ENCODE results near the gene WFDC1. TPM values are rescaled to one million over a fixed set of nuclear protein-coding genes. Genes with fewer than 3 reads are reported as not detected.

Gene WFDC1
- total and polyA plus RNA-seq, 4 donors: 1.0 to 5.2 (median 2.9) TPM

DNA sequence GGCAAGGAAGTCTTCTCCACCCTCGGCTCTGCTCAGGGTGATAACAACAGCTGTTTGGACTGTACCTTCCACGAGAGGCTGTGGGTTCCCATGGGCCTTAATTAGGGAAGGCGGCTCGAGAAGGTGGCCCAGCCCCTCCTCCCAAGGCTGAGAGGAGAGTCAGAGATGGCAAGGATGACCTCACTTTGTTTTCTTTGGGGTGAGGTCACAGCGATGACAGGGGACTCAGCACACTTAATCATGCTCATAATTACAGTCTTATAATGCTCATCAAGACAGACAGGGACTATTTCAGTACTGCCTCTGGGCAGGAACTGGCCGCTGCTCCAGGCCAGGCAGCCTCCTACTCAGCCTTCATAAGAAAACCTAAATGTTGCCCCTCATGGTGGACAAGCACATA lies 19.7 kb downstream of the WFDC1 start:
- Histone ChIP-seq H3K36me3 (ENCODE audit: control insufficient read depth in 4 of 4, insufficient read depth in 3 of 4, low read depth in 1 of 4, low read length in 3 of 4) (no peaks in the 10 kb centered on the region), H3K9ac (ENCODE audit: low read depth in 1 of 2, low read length in 2 of 2) (no peak overlapping the region), H3K27me3 (ENCODE audit: control insufficient read depth in 4 of 4, insufficient read depth in 4 of 4, low read length in 3 of 4) (no peaks in the 10 kb centered on the region), H3K4me1 (ENCODE audit: control insufficient read depth in 4 of 4, insufficient read depth in 4 of 4, low read length in 3 of 4) (no peaks in the 10 kb centered on the region), H3K27ac (ENCODE audit: low read depth in 1 of 2, low read length in 2 of 2) (no peak overlapping the region), H3K4me3 (ENCODE audit: low read depth in 1 of 3, low read length in 3 of 3) (no peak overlapping the region), H3K9me3 (ENCODE audit: control insufficient read depth in 4 of 4, low read length in 3 of 4) (peaks cover 0 to 7% (median 4%) of the 10 kb centered on the region in 4 donors)
- TF ChIP-seq, protein P1, sequence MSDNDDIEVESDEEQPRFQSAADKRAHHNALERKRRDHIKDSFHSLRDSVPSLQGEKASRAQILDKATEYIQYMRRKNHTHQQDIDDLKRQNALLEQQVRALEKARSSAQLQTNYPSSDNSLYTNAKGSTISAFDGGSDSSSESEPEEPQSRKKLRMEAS (IDR thresholded peaks at IDR 0.05): no peak
- TF ChIP-seq JUND (IDR thresholded peaks at IDR 0.05): no peak
- TF ChIP-seq HNF4A (conservative IDR thresholded peaks at IDR 0.05): no peak
- no peak for TF ChIP-seq RXRA (IDR thresholded peaks at IDR 0.05)
- no peak for TF ChIP-seq HNF4G (IDR thresholded peaks at IDR 0.05)
- no peak for TF ChIP-seq GABPA (IDR thresholded peaks at IDR 0.05 in 1 of 2, conservative IDR thresholded peaks at IDR 0.05 in 1 of 2)
- no peak for DNase-seq (ENCODE audit: low spot score)
- 70% methylated on average over 6 of the region's 6 CpGs for WGBS

DNA sequence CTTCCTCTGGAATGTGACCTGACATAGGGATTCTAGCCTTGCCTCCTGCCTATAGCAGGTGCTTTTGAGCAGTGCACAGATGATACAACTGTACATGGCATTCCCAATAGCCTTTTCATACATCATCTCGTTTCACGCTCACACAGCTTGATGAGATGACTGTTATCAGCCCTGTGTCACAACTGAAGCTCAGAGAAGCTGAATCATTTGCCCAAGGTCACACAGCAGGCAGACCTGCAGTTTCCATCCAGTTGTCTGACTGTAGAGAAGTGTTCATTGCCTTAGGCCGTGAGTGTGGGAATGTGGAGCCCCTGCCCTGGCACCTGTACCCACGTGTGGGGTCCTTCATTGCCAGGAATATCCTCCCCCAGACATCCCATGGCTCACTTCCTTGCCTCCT lies 20.1 kb downstream of the WFDC1 start:
- H3K9me3 ChIP-seq (ENCODE audit: control insufficient read depth in 4 of 4, low read length in 3 of 4): peaks cover 0 to 7% (median 4%) of the 10 kb centered on the region in 4 donors
- no peak overlapping the region for H3K27ac ChIP-seq (ENCODE audit: low read depth in 1 of 2, low read length in 2 of 2)
- H3K9ac ChIP-seq (ENCODE audit: low read depth in 1 of 2, low read length in 2 of 2): no peak overlapping the region
- no peak overlapping the region for H3K4me3 ChIP-seq (ENCODE audit: low read depth in 1 of 3, low read length in 3 of 3)
- no peaks in the 10 kb centered on the region for H3K4me1 ChIP-seq (ENCODE audit: control insufficient read depth in 4 of 4, insufficient read depth in 4 of 4, low read length in 3 of 4)
- no peak for DNase-seq (ENCODE audit: low spot score)
- no peaks in the 10 kb centered on the region for H3K36me3 ChIP-seq (ENCODE audit: control insufficient read depth in 4 of 4, insufficient read depth in 3 of 4, low read depth in 1 of 4, low read length in 3 of 4)
- 72% methylated on average over 4 of the region's 4 CpGs for WGBS
- H3K27me3 ChIP-seq (ENCODE audit: control insufficient read depth in 4 of 4, insufficient read depth in 4 of 4, low read length in 3 of 4): no peaks in the 10 kb centered on the region
- TF ChIP-seq FOXA2 (IDR thresholded peaks at IDR 0.05) (no peak), RAD21 (IDR thresholded peaks at IDR 0.05) (no peak), NR2F2 (IDR thresholded peaks at IDR 0.05) (no peak), EGR1 (IDR thresholded peaks at IDR 0.05; ENCODE audit: low read depth in 2 of 2) (no peak), HNF4G (IDR thresholded peaks at IDR 0.05) (no peak), RXRA (IDR thresholded peaks at IDR 0.05) (no peak), JUND (IDR thresholded peaks at IDR 0.05) (no peak), FOXA1 (IDR thresholded peaks at IDR 0.05) (no peak), HNF4A (conservative IDR thresholded peaks at IDR 0.05) (no peak), TAF1 (conservative IDR thresholded peaks at IDR 0.05) (no peak), GABPA (IDR thresholded peaks at IDR 0.05 in 1 of 2, conservative IDR thresholded peaks at IDR 0.05 in 1 of 2) (no peak), SP1 (IDR thresholded peaks at IDR 0.05) (no peak), YY1 (IDR thresholded peaks at IDR 0.05) (no peak)
- TF ChIP-seq, protein P2, sequence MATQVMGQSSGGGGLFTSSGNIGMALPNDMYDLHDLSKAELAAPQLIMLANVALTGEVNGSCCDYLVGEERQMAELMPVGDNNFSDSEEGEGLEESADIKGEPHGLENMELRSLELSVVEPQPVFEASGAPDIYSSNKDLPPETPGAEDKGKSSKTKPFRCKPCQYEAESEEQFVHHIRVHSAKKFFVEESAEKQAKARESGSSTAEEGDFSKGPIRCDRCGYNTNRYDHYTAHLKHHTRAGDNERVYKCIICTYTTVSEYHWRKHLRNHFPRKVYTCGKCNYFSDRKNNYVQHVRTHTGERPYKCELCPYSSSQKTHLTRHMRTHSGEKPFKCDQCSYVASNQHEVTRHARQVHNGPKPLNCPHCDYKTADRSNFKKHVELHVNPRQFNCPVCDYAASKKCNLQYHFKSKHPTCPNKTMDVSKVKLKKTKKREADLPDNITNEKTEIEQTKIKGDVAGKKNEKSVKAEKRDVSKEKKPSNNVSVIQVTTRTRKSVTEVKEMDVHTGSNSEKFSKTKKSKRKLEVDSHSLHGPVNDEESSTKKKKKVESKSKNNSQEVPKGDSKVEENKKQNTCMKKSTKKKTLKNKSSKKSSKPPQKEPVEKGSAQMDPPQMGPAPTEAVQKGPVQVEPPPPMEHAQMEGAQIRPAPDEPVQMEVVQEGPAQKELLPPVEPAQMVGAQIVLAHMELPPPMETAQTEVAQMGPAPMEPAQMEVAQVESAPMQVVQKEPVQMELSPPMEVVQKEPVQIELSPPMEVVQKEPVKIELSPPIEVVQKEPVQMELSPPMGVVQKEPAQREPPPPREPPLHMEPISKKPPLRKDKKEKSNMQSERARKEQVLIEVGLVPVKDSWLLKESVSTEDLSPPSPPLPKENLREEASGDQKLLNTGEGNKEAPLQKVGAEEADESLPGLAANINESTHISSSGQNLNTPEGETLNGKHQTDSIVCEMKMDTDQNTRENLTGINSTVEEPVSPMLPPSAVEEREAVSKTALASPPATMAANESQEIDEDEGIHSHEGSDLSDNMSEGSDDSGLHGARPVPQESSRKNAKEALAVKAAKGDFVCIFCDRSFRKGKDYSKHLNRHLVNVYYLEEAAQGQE (IDR thresholded peaks at IDR 0.05): no peak
- TF ChIP-seq, protein P1 (IDR thresholded peaks at IDR 0.05): no peak
- TF ChIP-seq, protein P3, sequence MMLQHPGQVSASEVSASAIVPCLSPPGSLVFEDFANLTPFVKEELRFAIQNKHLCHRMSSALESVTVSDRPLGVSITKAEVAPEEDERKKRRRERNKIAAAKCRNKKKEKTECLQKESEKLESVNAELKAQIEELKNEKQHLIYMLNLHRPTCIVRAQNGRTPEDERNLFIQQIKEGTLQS (IDR thresholded peaks at IDR 0.05): no peak
- TF ChIP-seq, protein P4, sequence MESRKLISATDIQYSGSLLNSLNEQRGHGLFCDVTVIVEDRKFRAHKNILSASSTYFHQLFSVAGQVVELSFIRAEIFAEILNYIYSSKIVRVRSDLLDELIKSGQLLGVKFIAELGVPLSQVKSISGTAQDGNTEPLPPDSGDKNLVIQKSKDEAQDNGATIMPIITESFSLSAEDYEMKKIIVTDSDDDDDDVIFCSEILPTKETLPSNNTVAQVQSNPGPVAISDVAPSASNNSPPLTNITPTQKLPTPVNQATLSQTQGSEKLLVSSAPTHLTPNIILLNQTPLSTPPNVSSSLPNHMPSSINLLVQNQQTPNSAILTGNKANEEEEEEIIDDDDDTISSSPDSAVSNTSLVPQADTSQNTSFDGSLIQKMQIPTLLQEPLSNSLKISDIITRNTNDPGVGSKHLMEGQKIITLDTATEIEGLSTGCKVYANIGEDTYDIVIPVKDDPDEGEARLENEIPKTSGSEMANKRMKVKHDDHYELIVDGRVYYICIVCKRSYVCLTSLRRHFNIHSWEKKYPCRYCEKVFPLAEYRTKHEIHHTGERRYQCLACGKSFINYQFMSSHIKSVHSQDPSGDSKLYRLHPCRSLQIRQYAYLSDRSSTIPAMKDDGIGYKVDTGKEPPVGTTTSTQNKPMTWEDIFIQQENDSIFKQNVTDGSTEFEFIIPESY (IDR thresholded peaks at IDR 0.05): no peak
- TF ChIP-seq, protein P5, sequence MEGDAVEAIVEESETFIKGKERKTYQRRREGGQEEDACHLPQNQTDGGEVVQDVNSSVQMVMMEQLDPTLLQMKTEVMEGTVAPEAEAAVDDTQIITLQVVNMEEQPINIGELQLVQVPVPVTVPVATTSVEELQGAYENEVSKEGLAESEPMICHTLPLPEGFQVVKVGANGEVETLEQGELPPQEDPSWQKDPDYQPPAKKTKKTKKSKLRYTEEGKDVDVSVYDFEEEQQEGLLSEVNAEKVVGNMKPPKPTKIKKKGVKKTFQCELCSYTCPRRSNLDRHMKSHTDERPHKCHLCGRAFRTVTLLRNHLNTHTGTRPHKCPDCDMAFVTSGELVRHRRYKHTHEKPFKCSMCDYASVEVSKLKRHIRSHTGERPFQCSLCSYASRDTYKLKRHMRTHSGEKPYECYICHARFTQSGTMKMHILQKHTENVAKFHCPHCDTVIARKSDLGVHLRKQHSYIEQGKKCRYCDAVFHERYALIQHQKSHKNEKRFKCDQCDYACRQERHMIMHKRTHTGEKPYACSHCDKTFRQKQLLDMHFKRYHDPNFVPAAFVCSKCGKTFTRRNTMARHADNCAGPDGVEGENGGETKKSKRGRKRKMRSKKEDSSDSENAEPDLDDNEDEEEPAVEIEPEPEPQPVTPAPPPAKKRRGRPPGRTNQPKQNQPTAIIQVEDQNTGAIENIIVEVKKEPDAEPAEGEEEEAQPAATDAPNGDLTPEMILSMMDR (IDR thresholded peaks at IDR 0.05; ENCODE audit: low read depth, low read length, missing input control): no peak

Data from liver (tissue), 9 donors.